GM12878 (cell line): ENCODE data around the gene ACVR2A.

Experiments used
- ATF7 ChIP-seq: fragments of 450-650 bp; IDR thresholded peaks from 2 replicates; pipeline ENCODE4 v1.6.1; 2016; ENCODE audit warnings: low read depth, mild to moderate bottlenecking
- BHLHE40 ChIP-seq, 2 experiments: fragments of 450-650 bp in 1 of 2; IDR thresholded peaks; 2 replicates each; pipeline ENCODE4 v1.6.1; 2011 to 2017; ENCODE audit warnings: low read depth in 2 of 2, borderline replicate concordance in 1 of 2, improper control_type of control experiment in 1 of 2, low read length in 1 of 2, mild to moderate bottlenecking in 1 of 2
- CTCF ChIP-seq, 3 experiments: IDR thresholded peaks in 2 of 3; conservative IDR thresholded peaks in 1 of 3; 2 replicates each; pipeline ENCODE4 v1.5.1; 2011; ENCODE audit warnings: low read depth in 3 of 3, low read length in 3 of 3, mild to moderate bottlenecking in 3 of 3, control low read depth in 2 of 3, moderate library complexity in 2 of 3, inconsistent platforms in 1 of 3, mixed read lengths in 1 of 3; ENCODE audit not compliant: control insufficient read depth in 2 of 3, insufficient read depth in 1 of 3; ENCODE audit errors: extremely low read depth in 1 of 3
- EP300 ChIP-seq, 2 experiments: fragments of 150-350 bp in 1 of 2; IDR thresholded peaks; 2 replicates each; pipeline ENCODE4 v1.6.1; 2011 to 2012; ENCODE audit warnings: low read depth in 2 of 2, low read length in 2 of 2, borderline replicate concordance in 1 of 2, improper control_type of control experiment in 1 of 2, inconsistent platforms in 1 of 2; ENCODE audit not compliant: control insufficient read depth in 1 of 2
- STAT3 ChIP-seq: IDR thresholded peaks from 2 replicates; pipeline ENCODE4 v1.6.1; 2011; ENCODE audit warnings: low read depth, low read length, improper control_type of control experiment

GRCh38 chr2:147869934-147870333 lies 25.1 kb downstream of the ACVR2A start:
- TF ChIP-seq BHLHE40 (IDR thresholded peaks at IDR 0.05; ENCODE audit: borderline replicate concordance in 1 of 2, low read depth in 2 of 2, low read length in 1 of 2): no peak
- TF ChIP-seq CTCF (IDR thresholded peaks at IDR 0.05 in 2 of 3, conservative IDR thresholded peaks at IDR 0.05 in 1 of 3; ENCODE audit: control insufficient read depth in 2 of 3, extremely low read depth in 1 of 3, insufficient read depth in 1 of 3, low read depth in 3 of 3, low read length in 3 of 3): no peak
- TF ChIP-seq ATF7: no peak
- no peak for TF ChIP-seq STAT3
- no peak for TF ChIP-seq EP300 (IDR thresholded peaks at IDR 0.05; ENCODE audit: borderline replicate concordance in 1 of 2, control insufficient read depth in 1 of 2, low read depth in 2 of 2, low read length in 2 of 2)
